GM18907 (cell line): ENCODE measurements around the gene LACTB.

Experiments used
- ATAC-seq: cut with Tn5 transposase; IDR thresholded peaks from one replicate; pipeline ENCODE4 v1.9.1; 2021; ENCODE audit warnings: mild to moderate bottlenecking, moderate library complexity; ENCODE audit not compliant: unreplicated experiment

LACTB gene

GRCh38 chr15:63121382-63122001 lies at the start of gene LACTB:
Gene LACTB, plus strand, starts transcription at chr15:63121861. Its CDS starts 11 bp downstream, at chr15:63121872.
- ATAC-seq = peak; percentile 79

GRCh38 chr15:63072023-63072650 lies 49.5 kb upstream of the LACTB start:
- no peak for ATAC-seq

GRCh38 chr15:63072809-63073277 lies 48.8 kb upstream of the LACTB start:
- no peak for ATAC-seq

GRCh38 chr15:63073497-63074172 lies 48.0 kb upstream of the LACTB start:
- ATAC-seq = no peak

- ATAC-seq = no peak
Observed at GRCh38 chr15:63075015-63075983, 46.4 kb upstream of the LACTB start.

GRCh38 chr15:63075984-63076713 lies 45.5 kb upstream of the LACTB start:
- ATAC-seq = no peak

- no peak for ATAC-seq
Observed at GRCh38 chr15:63076714-63077046, 45.0 kb upstream of the LACTB start.

- no peak for ATAC-seq
Observed at GRCh38 chr15:63077952-63078351, 43.7 kb upstream of the LACTB start.

GRCh38 chr15:63079947-63080626 lies 41.6 kb upstream of the LACTB start:
- ATAC-seq = no peak

- no peak for ATAC-seq
Observed at GRCh38 chr15:63080634-63081250, 40.9 kb upstream of the LACTB start.

GRCh38 chr15:63082366-63082765 lies 39.3 kb upstream of the LACTB start:
- ATAC-seq = no peak

- no peak for ATAC-seq
Observed at GRCh38 chr15:63083044-63083443, 38.6 kb upstream of the LACTB start.

- no peak for ATAC-seq
Observed at GRCh38 chr15:63083541-63083940, 38.1 kb upstream of the LACTB start.

- ATAC-seq = no peak
Observed at GRCh38 chr15:63084806-63085205, 36.9 kb upstream of the LACTB start.

- no peak for ATAC-seq
Observed at GRCh38 chr15:63085289-63085688, 36.4 kb upstream of the LACTB start.

GRCh38 chr15:63086271-63086670 lies 35.4 kb upstream of the LACTB start:
- no peak for ATAC-seq

GRCh38 chr15:63086947-63087346 lies 34.7 kb upstream of the LACTB start:
- ATAC-seq = no peak

- no peak for ATAC-seq
Observed at GRCh38 chr15:63088533-63089245, 33.0 kb upstream of the LACTB start.
